CD14-positive monocyte (primary cell): ENCODE data around the gene HEATR1. TPM values are rescaled to one million over a fixed set of nuclear protein-coding genes. Genes with fewer than 3 reads are reported as not detected.
A peak's percentile ranks its signal among the peaks of the same experiment; 100 is the strongest.

Experiments
- DNase-seq, 3 donors: peaks; one replicate each; pipeline ENCODE4 v3.0.0-alpha.2; 2011 to 2022
- H2AFZ ChIP-seq: 2 replicates; pipeline ENCODE4 v1.6.0; 2012; ENCODE audit warnings: mild to moderate bottlenecking, low read depth, low read length, inconsistent platforms; ENCODE audit not compliant: insufficient read depth, poor library complexity, severe bottlenecking
- H3K27ac ChIP-seq, 2 donors: 1 replicate in 1 of 2; 2 replicates in 1 of 2; pipeline ENCODE4 v1.5.1; 2012 to 2013; ENCODE audit warnings: low read length in 2 of 2, control low read depth in 1 of 2, inconsistent platforms in 1 of 2, low read depth in 1 of 2, mild to moderate bottlenecking in 1 of 2
- H3K27me3 ChIP-seq, 2 donors: one replicate each; pipeline versions ENCODE4 v1.6.0 to v1.6.1; 2011 to 2013; ENCODE audit warnings: low read length in 2 of 2; ENCODE audit not compliant: control insufficient read depth in 2 of 2, insufficient read depth in 2 of 2
- H3K36me3 ChIP-seq, 2 donors: replicated peaks in 1 of 2; 1 replicate in 1 of 2; 2 replicates in 1 of 2; pipeline versions ENCODE4 v1.5.1 to v1.6.1; 2012 to 2013; ENCODE audit warnings: low read length in 2 of 2, control low read depth in 1 of 2, inconsistent platforms in 1 of 2, mild to moderate bottlenecking in 1 of 2; ENCODE audit not compliant: insufficient read depth in 2 of 2, control insufficient read depth in 1 of 2
- H3K4me1 ChIP-seq, 2 donors: 1 replicate in 1 of 2; 2 replicates in 1 of 2; pipeline versions ENCODE4 v1.5.1 to v1.6.1; 2012 to 2013; ENCODE audit warnings: low read length in 2 of 2, control low read depth in 1 of 2, inconsistent platforms in 1 of 2, mild to moderate bottlenecking in 1 of 2, moderate library complexity in 1 of 2; ENCODE audit not compliant: insufficient read depth in 2 of 2, control insufficient read depth in 1 of 2
- H3K4me2 ChIP-seq: replicated peaks from 2 replicates; pipeline ENCODE3; 2012; ENCODE audit warnings: low read length, moderate library complexity, mild to moderate bottlenecking; ENCODE audit not compliant: poor library complexity, severe bottlenecking; ENCODE audit errors: extremely low read depth
- H3K4me3 ChIP-seq, 3 experiments: fragments of 200-600 bp in 1 of 3; sonication (generic) in 1 of 3; replicated peaks in 1 of 3; 1 replicate in 2 of 3; 2 replicates in 1 of 3; pipeline ENCODE4 v1.5.1; 2011 to 2013; ENCODE audit warnings: low read length in 3 of 3, mild to moderate bottlenecking in 3 of 3, control low read depth in 2 of 3, low read depth in 2 of 3, inconsistent platforms in 1 of 3, moderate library complexity in 1 of 3
- H3K79me2 ChIP-seq: 2 replicates; pipeline ENCODE4 v1.6.0; 2012; ENCODE audit warnings: mild to moderate bottlenecking, control low read depth, inconsistent platforms, low read length, moderate library complexity; ENCODE audit not compliant: insufficient read depth
- H3K9ac ChIP-seq: 2 replicates; pipeline ENCODE4 v1.6.0; 2017; ENCODE audit warnings: low read length, mild to moderate bottlenecking; ENCODE audit not compliant: insufficient read depth, poor library complexity, severe bottlenecking
- H3K9me3 ChIP-seq, 2 donors: replicated peaks in 1 of 2; 1 replicate in 1 of 2; 2 replicates in 1 of 2; pipeline versions ENCODE4 v1.5.1 to v1.6.1; 2012 to 2013; ENCODE audit warnings: low read length in 2 of 2, control low read depth in 1 of 2; ENCODE audit not compliant: control insufficient read depth in 1 of 2, insufficient read depth in 1 of 2
- H4K20me1 ChIP-seq: 2 replicates; pipeline ENCODE4 v1.6.0; 2012; ENCODE audit warnings: mild to moderate bottlenecking, low read length, control low read depth, moderate library complexity; ENCODE audit not compliant: insufficient read depth
- H3K27ac Mint-ChIP-seq, 7 donors: one replicate each; pipeline ENCODE4 v1.8.0; 2020; ENCODE audit warnings: mild to moderate bottlenecking in 7 of 7, mixed read lengths in 7 of 7, moderate library complexity in 6 of 7, inconsistent platforms in 2 of 7
- H3K27me3 Mint-ChIP-seq, 3 donors: one replicate each; pipeline ENCODE4 v1.8.0; 2021 to 2022; ENCODE audit warnings: low read depth in 3 of 3, mild to moderate bottlenecking in 3 of 3, mixed read lengths in 3 of 3, moderate library complexity in 3 of 3, inconsistent platforms in 1 of 3
- H3K36me3 Mint-ChIP-seq, 2 donors: one replicate each; pipeline ENCODE4 v1.8.0; 2020; ENCODE audit warnings: mixed read lengths in 2 of 2, inconsistent platforms in 1 of 2, mild to moderate bottlenecking in 1 of 2
- H3K4me1 Mint-ChIP-seq: one replicate; pipeline ENCODE4 v1.8.0; 2020; ENCODE audit warnings: mild to moderate bottlenecking, mixed read lengths
- H3K4me3 Mint-ChIP-seq, 2 donors: one replicate each; pipeline ENCODE4 v1.8.0; 2020; ENCODE audit warnings: mild to moderate bottlenecking in 2 of 2, mixed read lengths in 2 of 2, moderate library complexity in 1 of 2
- H3K9me3 Mint-ChIP-seq, 7 donors: one replicate each; pipeline ENCODE4 v1.8.0; 2020 to 2022; ENCODE audit warnings: mixed read lengths in 7 of 7, mild to moderate bottlenecking in 6 of 7, moderate library complexity in 6 of 7, inconsistent platforms in 2 of 7
- CTCF ChIP-seq: fragments of 200-600 bp; IDR thresholded peaks from one replicate; pipeline ENCODE4 v1.8.0; 2022; ENCODE audit warnings: antibody characterized with exemption, mild to moderate bottlenecking
- WGBS: methylation state at CpG from one replicate; pipeline ENCODE4 v1.1.5; 2013; ENCODE audit warnings: missing lambda C conversion rate; ENCODE audit not compliant: insufficient coverage; 5-methylcytosine and 5-hydroxymethylcytosine counted together
- intact Hi-C, 2 donors: fragments of 100-400 bp; cut with micrococcal nuclease; formaldehyde crosslinking; loops; one replicate each; pipeline versions ENCODE4 v1.15.0 to v1.15.1; 2023
- polyA plus RNA-seq, 3 donors: library from polyadenylated mRNA; depleted of rRNA in 1 of 3; unstranded in 2 of 3; stranded (reverse) in 1 of 3; fragments of 300-500 nt in 2 of 3; fragments of >200 nt in 1 of 3; fragmentation: Illumina TruSeq in 2 of 3; gene quantifications; 1 replicate in 2 of 3; 2 replicates in 1 of 3; pipeline ENCODE4 v1.2.3, GENCODE V29; 2012 to 2021

HEATR1 gene
- polyA plus RNA-seq, 3 donors, result 2.8 to 4.2 (median 3.7) TPM

GRCh38 chr1:236502972-236503639 is 101.2 kb downstream of the HEATR1 start:
- H3K4me3 ChIP-seq, result peak overlapping the region in 1 of 3 experiments; percentile 57
- peak overlapping the region; percentile 63 for H2AFZ ChIP-seq
- H3K27ac Mint-ChIP-seq, result peak overlapping the region in 5 of 7 donors; percentile 59 to 77 (median 73)
- H3K4me1 ChIP-seq, result peaks cover 12 to 13% of the 10 kb centered on the region in 2 donors
- H3K27me3 ChIP-seq, result no peaks in the 10 kb centered on the region
- DNase-seq, result peak; percentile 65 to 79 (median 66)
- H3K4me2 ChIP-seq, result peak overlapping the region; percentile 66
- H3K36me3 ChIP-seq, result no peaks in the 10 kb centered on the region
- peak overlapping the region; percentile 65 to 83 for H3K4me3 Mint-ChIP-seq
- peaks cover 0 to 3% (median 3%) of the 10 kb centered on the region in 3 donors for H3K27me3 Mint-ChIP-seq
- peaks cover 11% of the 10 kb centered on the region for H3K4me1 Mint-ChIP-seq
- no peak for TF ChIP-seq CTCF
- no peaks in the 10 kb centered on the region for H4K20me1 ChIP-seq
- WGBS, result 24% methylated on average over 9 of the region's 15 CpGs
- no peaks in the 10 kb centered on the region for H3K9me3 Mint-ChIP-seq
- H3K27ac ChIP-seq, result peak overlapping the region; percentile 31 to 42
- no peaks in the 10 kb centered on the region for H3K9me3 ChIP-seq
- intact Hi-C loops, result no loop called here
- peak overlapping the region; percentile 41 for H3K9ac ChIP-seq
- H3K36me3 Mint-ChIP-seq, result no peaks in the 10 kb centered on the region
- H3K79me2 ChIP-seq, result no peaks in the 10 kb centered on the region

GRCh38 chr1:236502579-236502971 is 101.7 kb downstream of the HEATR1 start:
- no peaks in the 10 kb centered on the region for H3K79me2 ChIP-seq
- H3K27ac ChIP-seq, result peak overlapping the region in 1 of 2 donors; percentile 42
- H3K9ac ChIP-seq, result peak overlapping the region; percentile 41
- peak overlapping the region; percentile 66 for H3K4me2 ChIP-seq
- intact Hi-C loops, result no loop called here
- Mint-ChIP-seq H3K27me3 (peaks cover 0 to 3% (median 1%) of the 10 kb centered on the region in 3 donors), H3K9me3 (no peaks in the 10 kb centered on the region), H3K36me3 (no peaks in the 10 kb centered on the region), H3K4me3 (peak overlapping the region in 1 of 2 donors; percentile 83), H3K4me1 (peaks cover 11% of the 10 kb centered on the region), H3K27ac (peak overlapping the region in 3 of 7 donors; percentile 1 to 76 (median 73))
- no CpG with 5 or more reads among the region's 2 CpGs for WGBS
- peak overlapping the region in 1 of 3 experiments; percentile 57 for H3K4me3 ChIP-seq
- H2AFZ ChIP-seq, result peak overlapping the region; percentile 63
- no peaks in the 10 kb centered on the region for H4K20me1 ChIP-seq
- DNase-seq, result no peak
- no peak for TF ChIP-seq CTCF
- no peaks in the 10 kb centered on the region for H3K27me3 ChIP-seq
- H3K4me1 ChIP-seq, result peaks cover 12 to 13% of the 10 kb centered on the region in 2 donors
- H3K36me3 ChIP-seq, result no peaks in the 10 kb centered on the region
- no peaks in the 10 kb centered on the region for H3K9me3 ChIP-seq
